ENCODE data around the gene SH3PXD2A. TPM values are rescaled to one million over a fixed set of nuclear protein-coding genes. Genes with fewer than 3 reads are reported as not detected.

The SH3PXD2A gene
- total RNA-seq, 1 experiment from 2014 or later = 6.3 TPM

DNA sequence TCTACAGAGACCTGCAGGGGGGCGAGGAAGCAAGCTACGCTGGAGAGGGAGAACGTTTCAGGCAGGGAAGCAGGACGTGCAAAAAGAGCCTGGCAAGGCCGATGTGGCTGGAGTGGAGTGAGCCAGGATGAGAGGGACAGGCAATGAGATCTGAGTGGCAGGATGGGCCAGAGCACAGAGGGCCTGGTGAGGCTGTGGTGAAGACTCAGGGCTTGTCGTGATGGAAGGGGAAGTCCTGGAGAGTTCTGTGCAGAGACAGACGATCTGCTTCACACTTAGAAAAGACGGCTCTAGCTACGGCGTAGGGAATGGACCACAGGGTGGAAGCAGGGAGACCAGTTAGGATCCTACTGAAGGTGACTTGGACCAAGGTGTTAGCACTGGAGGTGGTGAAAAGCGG is 87.0 kb downstream of the SH3PXD2A start:
- no peaks in the 10 kb centered on the region for H3K36me3 Mint-ChIP-seq (ENCODE audit: insufficient read depth, unreplicated experiment)
- no peaks in the 10 kb centered on the region for H3K27me3 ChIP-seq (replicated peaks; ENCODE audit: control insufficient read depth, insufficient read depth, low read length)
- no peak overlapping the region for H3K4me3 Mint-ChIP-seq (ENCODE audit: unreplicated experiment)
- POLR2A ChIA-PET = no interaction called here
- no peaks in the 10 kb centered on the region for H3K9me3 Mint-ChIP-seq (ENCODE audit: unreplicated experiment)
- intact Hi-C loops (cut with micrococcal nuclease; ENCODE audit: unreplicated experiment) = no loop called here
- no peaks in the 10 kb centered on the region for H3K4me1 ChIP-seq
- DNase-seq = no peak
- H3K4me1 Mint-ChIP-seq (ENCODE audit: low read depth, unreplicated experiment) = peaks cover 13% of the 10 kb centered on the region
- H3K4me3 ChIP-seq (ENCODE audit: low read depth, low read length) = no peak overlapping the region
- no peaks in the 10 kb centered on the region for H3K36me3 ChIP-seq (ENCODE audit: control insufficient read depth, insufficient read depth, low read length)
- H3K27ac Mint-ChIP-seq (ENCODE audit: unreplicated experiment) = no peak overlapping the region
- H3K9me3 ChIP-seq = no peaks in the 10 kb centered on the region
- H3K27me3 Mint-ChIP-seq (ENCODE audit: insufficient read depth, unreplicated experiment) = no peaks in the 10 kb centered on the region
- CTCF ChIA-PET = no interaction called here
- BruUV-seq (replicated peaks) = no TSS peak
- TF ChIP-seq, protein P1, sequence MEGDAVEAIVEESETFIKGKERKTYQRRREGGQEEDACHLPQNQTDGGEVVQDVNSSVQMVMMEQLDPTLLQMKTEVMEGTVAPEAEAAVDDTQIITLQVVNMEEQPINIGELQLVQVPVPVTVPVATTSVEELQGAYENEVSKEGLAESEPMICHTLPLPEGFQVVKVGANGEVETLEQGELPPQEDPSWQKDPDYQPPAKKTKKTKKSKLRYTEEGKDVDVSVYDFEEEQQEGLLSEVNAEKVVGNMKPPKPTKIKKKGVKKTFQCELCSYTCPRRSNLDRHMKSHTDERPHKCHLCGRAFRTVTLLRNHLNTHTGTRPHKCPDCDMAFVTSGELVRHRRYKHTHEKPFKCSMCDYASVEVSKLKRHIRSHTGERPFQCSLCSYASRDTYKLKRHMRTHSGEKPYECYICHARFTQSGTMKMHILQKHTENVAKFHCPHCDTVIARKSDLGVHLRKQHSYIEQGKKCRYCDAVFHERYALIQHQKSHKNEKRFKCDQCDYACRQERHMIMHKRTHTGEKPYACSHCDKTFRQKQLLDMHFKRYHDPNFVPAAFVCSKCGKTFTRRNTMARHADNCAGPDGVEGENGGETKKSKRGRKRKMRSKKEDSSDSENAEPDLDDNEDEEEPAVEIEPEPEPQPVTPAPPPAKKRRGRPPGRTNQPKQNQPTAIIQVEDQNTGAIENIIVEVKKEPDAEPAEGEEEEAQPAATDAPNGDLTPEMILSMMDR (IDR thresholded peaks at IDR 0.05; ENCODE audit: insufficient read depth in 1 of 2, low read depth in 1 of 2, low read length in 1 of 2, severe bottlenecking in 1 of 2, unreplicated experiment in 1 of 2) = no peak

DNA sequence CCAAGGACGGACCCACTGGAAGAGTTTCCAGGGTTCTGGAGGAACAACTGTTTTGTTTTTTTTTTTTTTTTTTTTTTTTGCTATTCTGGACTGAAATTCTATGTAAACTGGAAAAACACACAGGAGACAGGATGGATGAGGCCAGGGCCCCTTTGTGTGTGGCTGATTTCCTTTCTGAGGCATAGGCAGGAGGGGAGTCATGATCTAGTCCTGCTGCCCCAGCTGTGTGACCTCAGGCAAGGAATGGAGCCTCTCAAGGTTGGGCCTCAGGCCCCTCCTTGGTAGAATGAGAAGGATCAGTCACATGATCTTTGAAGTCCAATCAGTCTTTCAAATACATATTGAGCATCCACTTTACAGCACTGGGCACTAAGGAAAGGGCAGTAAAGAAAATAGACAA is 87.6 kb downstream of the SH3PXD2A start:
- TF ChIP-seq, protein P1 (IDR thresholded peaks at IDR 0.05; ENCODE audit: insufficient read depth in 1 of 2, low read depth in 1 of 2, low read length in 1 of 2, severe bottlenecking in 1 of 2, unreplicated experiment in 1 of 2) = no peak
- H3K9me3 Mint-ChIP-seq (ENCODE audit: unreplicated experiment) = no peaks in the 10 kb centered on the region
- Histone ChIP-seq H3K4me3 (ENCODE audit: low read depth, low read length) (no peak overlapping the region), H3K9me3 (no peaks in the 10 kb centered on the region), H3K36me3 (ENCODE audit: control insufficient read depth, insufficient read depth, low read length) (no peaks in the 10 kb centered on the region), H3K27me3 (replicated peaks; ENCODE audit: control insufficient read depth, insufficient read depth, low read length) (no peaks in the 10 kb centered on the region), H3K4me1 (no peaks in the 10 kb centered on the region)
- intact Hi-C loops (cut with micrococcal nuclease; ENCODE audit: unreplicated experiment) = loop anchor here (1.0 kb wide), 1 partner anchor 33 kb away; no protein-coding TSS in a partner anchor
- H3K4me1 Mint-ChIP-seq (ENCODE audit: low read depth, unreplicated experiment) = peaks cover 13% of the 10 kb centered on the region
- H3K27ac Mint-ChIP-seq (ENCODE audit: unreplicated experiment) = no peak overlapping the region
- POLR2A ChIA-PET = no interaction called here
- H3K36me3 Mint-ChIP-seq (ENCODE audit: insufficient read depth, unreplicated experiment) = no peaks in the 10 kb centered on the region
- BruUV-seq (replicated peaks) = no TSS peak
- DNase-seq = no peak
- CTCF ChIA-PET = interaction anchor here (0.7 kb wide), 1 partner anchor 70 kb away, joined by 3 read pairs; no protein-coding TSS in a partner anchor
- H3K4me3 Mint-ChIP-seq (ENCODE audit: unreplicated experiment) = no peak overlapping the region
- no peaks in the 10 kb centered on the region for H3K27me3 Mint-ChIP-seq (ENCODE audit: insufficient read depth, unreplicated experiment)

DNA sequence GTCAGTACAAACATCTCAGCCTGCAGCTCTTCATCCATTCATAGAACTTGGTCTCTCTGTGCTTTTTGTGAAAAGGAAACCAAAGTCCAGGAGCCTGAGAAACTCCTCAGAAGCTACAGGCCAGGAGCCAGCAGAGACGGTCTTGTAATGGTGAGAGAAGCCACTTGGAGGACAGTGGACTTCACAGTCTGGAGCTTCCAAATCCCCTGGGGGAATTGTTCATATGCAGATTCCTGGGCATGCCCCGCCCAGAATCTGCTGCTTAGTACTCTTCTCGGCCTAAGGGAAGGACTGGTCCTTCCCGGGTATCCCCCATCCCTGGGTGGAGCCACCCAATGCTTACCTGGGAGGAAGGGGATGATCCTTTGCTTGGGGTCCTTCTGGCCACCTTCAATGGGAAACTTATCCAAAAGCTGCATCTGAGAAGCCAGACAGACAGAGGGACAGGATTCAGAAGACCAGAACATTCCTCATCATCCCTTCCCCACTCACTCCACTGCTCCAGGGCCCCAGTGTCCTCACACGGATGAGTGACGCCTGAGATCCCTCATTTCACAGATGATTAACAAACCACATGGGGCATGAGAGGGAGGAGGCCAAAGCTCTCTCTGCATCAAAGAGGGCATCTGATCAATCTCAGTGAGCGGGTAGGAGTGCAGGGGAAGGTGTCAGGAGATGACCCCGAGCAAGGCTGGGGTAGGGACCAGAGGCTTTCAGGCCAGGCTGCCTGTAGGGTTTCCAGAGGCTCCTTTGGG is 88.4 kb downstream of the SH3PXD2A start:
- Histone ChIP-seq H3K27me3 (replicated peaks; ENCODE audit: control insufficient read depth, insufficient read depth, low read length) (no peaks in the 10 kb centered on the region), H3K4me3 (ENCODE audit: low read depth, low read length) (no peak overlapping the region), H3K36me3 (ENCODE audit: control insufficient read depth, insufficient read depth, low read length) (no peaks in the 10 kb centered on the region), H3K9me3 (no peaks in the 10 kb centered on the region), H3K4me1 (no peaks in the 10 kb centered on the region)
- CTCF ChIA-PET = interaction anchor here (0.7 kb wide), 1 partner anchor 70 kb away, joined by 3 read pairs; no protein-coding TSS in a partner anchor
- Mint-ChIP-seq H3K27me3 (ENCODE audit: insufficient read depth, unreplicated experiment) (no peaks in the 10 kb centered on the region), H3K4me1 (ENCODE audit: low read depth, unreplicated experiment) (peaks cover 13% of the 10 kb centered on the region), H3K4me3 (ENCODE audit: unreplicated experiment) (no peak overlapping the region), H3K27ac (ENCODE audit: unreplicated experiment) (no peak overlapping the region), H3K9me3 (ENCODE audit: unreplicated experiment) (no peaks in the 10 kb centered on the region), H3K36me3 (ENCODE audit: insufficient read depth, unreplicated experiment) (no peaks in the 10 kb centered on the region)
- BruUV-seq (replicated peaks) = no TSS peak
- TF ChIP-seq, protein P1 (IDR thresholded peaks at IDR 0.05; ENCODE audit: insufficient read depth in 1 of 2, low read depth in 1 of 2, low read length in 1 of 2, severe bottlenecking in 1 of 2, unreplicated experiment in 1 of 2) = no peak
- POLR2A ChIA-PET = no interaction called here
- no peak for DNase-seq
- intact Hi-C loops (cut with micrococcal nuclease; ENCODE audit: unreplicated experiment) = loop anchor here (1.0 kb wide), 1 partner anchor 33 kb away; no protein-coding TSS in a partner anchor

Data from Caco-2 (cell line).